ENCODE measurements around the gene C1QA.

DNA sequence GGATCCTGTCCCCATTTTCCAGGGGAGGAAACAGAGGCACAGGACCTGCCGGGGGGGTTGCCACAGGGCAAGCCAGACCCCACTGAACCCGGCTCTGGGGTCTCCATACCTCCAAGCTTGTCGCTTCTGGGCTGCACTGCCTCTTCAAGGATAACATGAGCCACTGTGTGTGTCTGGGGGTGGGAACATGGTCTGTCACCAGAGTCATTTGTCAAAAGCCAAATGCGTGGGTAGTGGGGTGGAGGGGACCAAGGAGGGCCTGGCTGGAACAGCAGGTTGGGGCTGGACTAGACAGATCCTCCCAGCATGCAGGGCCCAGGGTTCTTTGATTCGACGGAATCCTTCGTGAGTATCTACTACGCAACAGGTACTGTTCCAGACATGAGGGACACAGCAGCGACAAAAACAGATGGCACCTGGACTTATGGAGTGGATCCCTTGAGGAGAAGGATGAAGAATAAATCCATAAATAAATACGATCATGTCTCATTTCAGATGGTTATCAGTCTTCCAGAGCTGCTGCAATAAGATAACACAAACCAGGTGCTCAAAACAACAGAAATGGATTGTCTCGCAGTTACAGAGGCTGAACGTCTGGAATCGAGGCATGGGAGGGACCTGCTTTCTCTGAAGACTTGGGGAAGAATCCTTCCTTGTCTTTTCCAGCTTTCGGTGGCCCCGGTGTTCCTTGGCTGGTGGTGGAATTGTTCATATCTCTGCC lies 45.3 kb downstream of the C1QA start:
- no peak for TF ChIP-seq YY1 (IDR thresholded peaks at IDR 0.05; ENCODE audit: insufficient read depth, insufficient read length)
- no peak for TF ChIP-seq ZNF274 (IDR thresholded peaks at IDR 0.05; ENCODE audit: low read depth, low read length)

Measured in NT2/D1 (cell line).